GM21529 (cell line): ENCODE measurements around the gene LSM2.
"Not testable (repeated sequence)": the region's sequence is repeated elsewhere in the genome, so short reads cannot be mapped to it uniquely, and the experiment has no call there.

ENCODE experiments used
- ATAC-seq: cut with Tn5 transposase; IDR thresholded peaks from one replicate; pipeline ENCODE4 v1.9.1; 2021; ENCODE audit not compliant: unreplicated experiment

The LSM2 gene

DNA sequence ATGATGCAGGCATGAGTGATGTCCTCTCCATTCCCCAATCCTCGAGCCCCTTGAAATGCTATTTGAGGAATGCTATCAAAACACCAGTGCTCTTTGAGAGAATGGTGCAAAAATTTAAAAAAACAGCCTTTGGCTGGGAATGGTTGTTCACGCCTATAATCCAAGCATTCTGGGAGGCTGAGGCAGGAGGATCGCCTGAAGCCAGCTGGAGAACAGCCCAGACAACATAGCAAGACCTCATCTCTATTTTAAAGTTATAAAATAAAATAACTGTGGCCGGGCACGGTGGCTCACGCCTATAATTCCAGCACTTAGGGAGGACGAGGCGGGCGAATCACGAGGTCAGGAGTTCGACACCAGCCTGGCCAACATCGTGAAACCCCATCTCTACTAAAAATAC lies 7.0 kb downstream of the LSM2 start:
- ATAC-seq, result no peak

DNA sequence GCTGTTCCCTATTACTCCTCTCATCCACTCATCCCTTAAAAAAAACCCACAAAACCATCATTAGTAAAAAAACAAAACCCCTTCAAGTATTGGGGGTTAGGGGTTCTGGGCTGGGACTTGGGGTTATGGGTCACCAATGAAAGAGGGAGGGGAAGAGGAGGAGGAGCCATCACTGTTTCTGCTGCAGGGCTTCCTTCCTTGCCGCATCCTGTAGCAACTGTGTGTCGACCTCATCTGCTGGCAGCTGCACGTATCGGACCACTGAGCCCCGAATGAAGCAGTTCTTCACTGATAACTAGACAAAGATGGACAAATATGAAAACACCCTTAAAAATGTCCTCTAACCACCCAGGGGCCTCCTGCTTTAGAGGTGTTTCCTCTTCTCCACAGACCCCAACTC lies 9.2 kb downstream of the LSM2 start:
- ATAC-seq, result no peak

GRCh38 chr6:31796993-31797385 lies 9.8 kb downstream of the LSM2 start:
- ATAC-seq, result no peak

- ATAC-seq, result peak; percentile 78
Measured at GRCh38 chr6:31795616-31796298, 11.0 kb downstream of the LSM2 start, which contains the start of gene VARS1. Gene VARS1 (minus strand): TSS chr6:31795752. CDS start chr6:31795217, 535 bp downstream.

DNA sequence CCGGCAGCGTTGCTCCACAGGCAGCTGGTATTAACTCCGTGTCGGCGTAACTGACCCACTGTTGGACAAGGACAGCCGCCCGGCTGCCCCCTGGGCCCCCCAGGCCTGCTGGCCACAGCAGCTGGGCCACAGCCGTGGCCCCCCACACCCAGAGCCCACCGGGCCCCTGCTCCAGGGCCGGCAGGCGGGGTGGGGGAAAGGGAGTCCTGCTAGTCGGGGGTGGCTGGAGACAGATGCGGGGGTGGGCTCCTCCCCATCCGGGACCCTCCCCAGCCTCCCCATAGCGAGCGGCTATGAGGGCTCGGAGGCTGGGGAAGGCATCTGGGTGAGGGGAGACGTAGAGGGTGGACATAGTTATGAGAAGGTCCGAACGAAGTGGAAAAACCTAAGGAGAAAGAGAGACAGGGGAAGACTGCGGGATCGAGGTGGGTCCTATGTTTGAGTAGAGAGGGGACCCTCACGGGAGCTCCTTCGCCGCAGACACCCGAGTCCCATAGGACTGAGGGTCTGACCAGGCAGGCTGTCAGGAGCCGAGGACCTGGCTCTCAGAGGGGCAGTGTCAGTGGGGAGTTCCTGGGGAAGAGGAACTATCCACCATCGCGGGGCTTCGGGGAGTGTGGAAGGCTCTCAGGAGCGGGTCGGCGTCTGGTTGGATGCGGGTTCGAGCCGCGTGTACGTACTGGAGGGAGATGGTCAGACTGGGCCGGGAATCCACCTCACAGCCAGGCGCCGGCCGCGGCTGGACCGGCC lies 11.7 kb downstream of the LSM2 start:
- peak; percentile 8 for ATAC-seq

- ATAC-seq, result no peak
Measured at GRCh38 chr6:31794294-31794865, 12.4 kb downstream of the LSM2 start.

- not testable (repeated sequence) for ATAC-seq
Measured at GRCh38 chr6:31793927-31794245, 12.9 kb downstream of the LSM2 start.

DNA sequence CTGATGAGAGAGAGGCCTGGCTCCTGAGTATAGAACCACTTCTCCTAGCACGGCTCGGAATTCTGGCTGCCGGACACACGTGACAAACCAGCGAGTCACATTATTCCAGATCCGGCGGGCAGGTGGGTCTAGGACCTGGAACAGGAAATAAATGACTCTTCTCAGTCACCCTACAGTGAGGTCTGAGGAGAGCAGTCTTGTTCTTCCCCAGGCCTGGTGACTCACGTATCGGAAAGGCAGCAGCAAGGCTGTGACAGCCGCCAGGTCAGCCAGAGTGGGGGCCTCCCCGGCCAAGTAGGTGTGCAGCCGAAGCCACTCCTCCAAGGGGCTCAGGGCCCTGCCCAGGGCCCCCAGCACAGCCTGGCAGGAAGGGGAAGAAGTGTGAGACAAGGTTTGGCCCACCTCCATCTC lies 14.0 kb downstream of the LSM2 start:
- no peak for ATAC-seq

- no peak for ATAC-seq
Measured at GRCh38 chr6:31792090-31792374, 14.7 kb downstream of the LSM2 start.

GRCh38 chr6:31791324-31792089 lies 15.3 kb downstream of the LSM2 start:
- no peak for ATAC-seq

DNA sequence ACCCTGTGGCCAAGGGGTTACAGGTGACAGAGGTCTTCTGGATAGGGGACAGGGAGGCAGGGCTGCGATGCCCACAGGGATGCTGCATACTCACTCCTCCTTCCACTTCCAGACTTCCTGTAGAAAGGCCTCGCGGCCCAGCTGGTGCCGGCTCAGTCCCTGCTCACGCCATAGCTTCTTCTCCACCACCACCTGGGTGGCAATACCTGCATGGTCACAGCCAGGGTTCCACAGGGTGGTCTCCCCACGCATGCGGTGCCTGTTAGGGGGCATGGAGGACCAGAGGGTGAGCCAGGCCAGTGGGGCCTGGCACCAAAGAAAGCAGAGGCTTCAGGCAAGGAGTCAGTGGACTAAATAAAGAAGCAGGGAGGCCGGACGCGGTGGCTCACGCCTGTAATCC lies 21.3 kb downstream of the LSM2 start:
- no peak for ATAC-seq

GRCh38 chr6:31784098-31784925 lies 22.5 kb downstream of the LSM2 start:
- ATAC-seq, result no peak

DNA sequence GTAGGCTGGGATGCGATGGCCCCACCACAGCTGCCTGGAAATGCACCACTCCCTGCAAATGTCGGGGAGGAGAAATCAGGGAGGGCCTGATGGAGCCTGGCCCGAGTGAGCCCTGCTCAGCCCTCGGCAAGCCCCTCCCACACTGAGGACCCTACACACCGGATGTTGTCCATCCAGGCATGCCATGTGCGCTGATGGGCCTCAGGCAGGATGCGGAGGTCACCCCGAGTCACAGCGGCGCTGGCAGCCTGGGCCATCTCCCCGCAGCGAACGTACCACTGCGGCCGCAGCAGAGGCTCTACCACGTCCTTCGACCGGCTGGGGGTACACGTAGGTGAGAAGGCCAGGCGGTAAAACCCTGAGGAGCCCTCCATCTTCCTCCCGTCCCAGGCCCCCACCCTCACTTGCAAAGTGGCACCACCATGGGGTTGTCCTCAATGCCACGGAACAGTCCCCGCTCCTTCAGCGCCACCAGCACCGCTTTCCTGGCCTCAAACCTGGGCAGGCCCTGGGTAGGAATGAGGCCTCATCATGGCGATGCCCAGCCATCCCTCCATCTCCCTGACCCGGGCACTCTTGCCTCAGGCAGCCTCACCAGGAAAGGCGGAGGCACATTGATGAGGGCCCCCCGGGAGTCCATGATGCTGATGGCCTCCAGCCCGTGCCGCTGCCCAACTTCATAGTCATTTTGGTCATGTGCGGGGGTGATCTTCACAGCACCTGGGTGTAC lies 24.5 kb downstream of the LSM2 start:
- ATAC-seq, result no peak

DNA sequence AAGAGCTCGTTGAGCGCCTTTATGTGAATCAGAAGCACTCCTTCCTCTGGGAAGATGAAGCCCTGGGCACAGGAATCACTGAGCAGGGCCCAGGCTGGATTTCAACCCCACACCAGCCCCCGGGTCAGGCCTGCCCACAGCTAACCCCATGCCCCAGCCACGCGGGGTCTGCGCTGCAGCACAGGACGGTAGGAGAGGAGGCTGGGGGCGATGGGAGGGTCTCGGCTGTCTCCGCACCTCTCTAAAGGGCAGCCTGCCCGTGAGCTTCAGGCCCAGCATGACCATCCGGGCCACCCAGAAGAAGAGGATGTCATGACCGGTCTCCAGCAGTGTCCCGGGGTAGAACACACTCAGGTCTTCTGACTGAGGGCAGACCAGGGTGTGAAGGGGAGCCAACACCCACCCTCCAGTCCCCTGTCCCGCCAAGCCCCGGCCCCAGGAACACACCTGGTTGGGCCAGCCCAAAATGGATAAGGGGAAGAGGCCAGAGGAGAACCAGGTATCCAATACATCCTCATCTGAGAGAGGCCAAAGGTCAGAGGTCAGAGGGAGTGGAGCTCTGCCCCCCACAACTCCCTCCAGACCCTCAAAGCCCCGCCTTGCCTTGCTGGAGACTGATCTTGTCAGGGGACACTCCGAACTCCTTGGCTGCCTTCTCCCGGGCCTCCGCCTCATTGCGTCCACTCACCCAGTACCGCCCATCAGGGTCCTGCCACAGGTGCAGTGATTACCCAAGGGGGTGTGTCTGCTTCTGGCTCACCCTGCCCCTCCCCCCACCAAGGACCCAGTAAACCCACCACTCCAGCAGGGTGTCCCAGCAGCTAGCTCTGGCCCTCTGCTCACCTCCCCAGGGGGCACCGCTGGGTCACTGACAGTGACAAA lies 25.3 kb downstream of the LSM2 start:
- no peak for ATAC-seq

GRCh38 chr6:31780507-31781243 lies 26.1 kb downstream of the LSM2 start:
- ATAC-seq, result no peak

- ATAC-seq, result no peak
Measured at GRCh38 chr6:31779908-31780307, 26.9 kb downstream of the LSM2 start.

DNA sequence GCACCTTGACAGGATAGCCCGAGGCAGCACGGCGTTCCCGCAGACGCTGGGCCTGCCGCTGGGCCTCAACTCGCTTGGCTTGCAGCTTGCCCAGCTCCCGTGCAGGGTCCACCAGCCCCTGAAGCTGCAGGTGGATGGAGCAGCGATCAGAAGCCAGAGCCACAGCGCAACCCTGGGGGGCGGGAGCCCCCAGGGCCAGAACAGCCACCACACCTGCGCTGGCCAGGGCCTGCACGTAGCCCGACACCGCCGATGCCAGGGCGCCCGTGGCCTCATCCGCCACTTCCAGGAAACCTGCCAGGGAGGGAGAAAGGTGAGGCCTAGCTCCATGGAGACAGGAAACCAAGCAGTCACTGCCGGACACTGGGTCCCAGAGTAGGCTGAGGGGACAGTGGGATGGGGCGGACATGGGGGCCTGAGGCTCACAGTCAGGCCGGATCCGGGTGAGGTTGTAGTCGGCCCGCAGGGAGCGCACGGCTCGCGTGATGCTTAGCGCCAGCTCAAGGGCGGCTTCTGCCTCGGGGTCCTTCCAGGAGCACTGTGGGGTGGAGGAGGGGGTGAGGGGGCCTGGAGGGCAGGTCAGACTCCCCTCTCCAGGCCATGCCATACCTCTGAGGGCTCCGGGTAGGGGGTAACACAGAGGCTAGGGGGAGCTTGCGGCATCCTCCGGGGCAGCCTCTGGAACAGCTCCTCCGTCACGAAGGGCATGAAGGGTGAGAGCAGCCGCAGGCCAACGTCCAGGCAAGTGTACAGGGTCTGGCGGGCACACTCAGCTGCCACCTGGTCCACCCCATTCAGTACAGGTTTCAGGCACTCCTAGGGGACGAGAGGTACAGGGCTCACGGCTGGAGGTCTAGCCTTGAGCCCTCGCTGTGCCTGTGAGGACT lies 27.5 kb downstream of the LSM2 start:
- no peak for ATAC-seq

DNA sequence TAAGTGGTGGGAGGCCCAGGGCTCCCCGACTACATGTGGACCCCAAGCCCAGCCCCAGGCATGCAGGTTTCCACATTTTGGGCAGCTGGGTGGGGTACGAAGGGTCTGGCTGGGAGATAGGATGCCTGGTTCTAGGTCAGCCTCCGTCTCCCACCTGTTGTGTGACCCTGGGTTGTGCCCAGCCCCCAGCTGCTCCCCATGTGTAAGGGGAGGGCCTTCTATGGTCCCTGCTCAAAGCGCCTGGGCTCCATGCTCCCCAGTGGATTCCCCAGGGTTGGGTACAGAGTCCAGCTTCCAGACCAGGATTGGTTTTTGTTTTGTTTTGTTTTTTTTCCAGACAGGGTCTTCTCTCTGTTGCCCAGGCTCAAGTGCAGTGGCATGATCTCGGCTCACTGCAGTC lies 28.6 kb downstream of the LSM2 start:
- no peak for ATAC-seq
